HG02840 (cell line): Measurements from ENCODE around the gene CNGA2.
"Not testable (repeated sequence)": the region's sequence is repeated elsewhere in the genome, so short reads cannot be mapped to it uniquely, and the experiment has no call there.

Source experiments
- ATAC-seq: cut with Tn5 transposase; IDR thresholded peaks from one replicate; pipeline ENCODE4 v1.9.1; 2021; ENCODE audit warnings: mild to moderate bottlenecking, moderate library complexity, moderate number of reproducible peaks; ENCODE audit not compliant: unreplicated experiment, low FRiP score

Gene CNGA2

DNA sequence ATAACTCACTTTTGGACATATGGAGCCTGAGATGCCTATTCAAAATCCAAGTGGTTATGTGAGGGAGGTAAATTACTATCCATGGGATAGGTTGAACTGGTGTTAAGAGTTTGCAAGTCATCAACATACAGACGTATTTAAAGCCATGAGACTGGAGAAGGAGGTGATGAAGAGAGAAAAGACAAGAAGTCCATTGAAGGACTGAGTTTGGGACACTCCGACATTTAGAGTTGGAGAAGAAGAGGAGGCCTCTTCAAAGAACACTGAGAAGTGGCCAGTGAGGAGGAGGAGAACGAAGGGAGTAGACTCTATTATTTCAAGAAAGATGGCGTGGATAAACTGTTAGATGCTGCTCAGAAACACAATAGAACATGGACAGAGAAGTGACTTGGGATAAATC, at the start of gene CNGA2:
Gene CNGA2, plus strand, starts transcription at position 301 of the 400 bp plus-strand sequence. CDS start 3,738 bp downstream, outside the sequence.
- no peak for ATAC-seq

DNA sequence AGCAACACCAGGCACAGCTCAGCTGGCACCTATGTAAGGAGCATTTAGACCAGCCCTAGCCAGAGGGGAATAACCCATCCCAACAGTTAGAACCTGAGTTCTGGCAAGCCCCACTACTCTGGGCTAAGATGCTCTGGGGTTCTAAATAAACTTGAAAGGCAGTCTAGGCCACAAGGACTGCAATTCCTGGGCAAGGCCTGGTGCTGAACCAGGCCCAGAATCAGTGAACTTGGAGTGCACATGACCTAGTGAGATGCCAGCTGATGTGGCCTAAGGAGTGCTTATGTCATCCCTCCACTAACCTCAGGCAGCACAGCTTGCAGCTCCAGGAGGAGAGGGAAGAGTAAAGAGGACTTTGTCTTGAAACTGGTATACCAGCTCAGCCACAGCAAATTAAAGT, 46.9 kb upstream of the CNGA2 start:
- no peak for ATAC-seq

DNA sequence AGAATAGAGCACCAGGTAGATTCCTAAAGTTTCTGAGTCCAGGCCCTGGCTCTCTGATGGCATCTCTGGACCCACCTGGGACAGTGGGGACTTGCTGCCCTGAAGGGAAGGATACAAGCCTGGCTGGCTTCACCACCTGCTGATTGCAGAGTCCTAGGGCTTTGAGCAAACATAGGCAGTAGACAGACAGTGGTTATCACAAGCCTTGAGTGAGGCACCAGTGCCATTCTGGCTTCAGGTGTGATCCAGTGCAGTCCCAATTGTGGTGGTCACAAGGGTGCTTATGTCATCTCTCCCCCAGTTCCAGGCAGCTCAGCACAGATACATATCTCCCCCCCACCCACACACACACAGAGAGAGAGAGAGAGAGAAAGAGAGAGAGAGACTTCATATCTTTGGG, 45.9 kb upstream of the CNGA2 start:
- no peak for ATAC-seq

DNA sequence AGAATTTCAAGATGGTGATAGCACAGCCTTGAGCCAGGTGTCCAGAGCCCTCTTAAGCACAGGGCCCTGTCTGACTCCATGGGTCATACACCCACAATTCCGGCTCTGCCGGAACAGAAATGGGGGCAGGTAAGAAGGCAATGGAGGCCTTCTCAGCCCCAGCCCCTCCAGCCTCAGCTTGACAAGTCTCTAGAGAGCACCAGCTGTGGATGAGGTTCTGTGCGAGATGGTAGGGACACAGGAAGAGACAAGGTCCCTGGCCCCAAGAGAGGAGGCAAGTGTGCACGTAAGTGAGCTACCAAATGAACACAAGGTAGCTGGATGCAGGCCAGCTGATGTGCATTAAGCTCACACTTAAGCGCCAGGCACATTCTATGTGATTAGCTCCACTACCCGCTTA, 41.7 kb upstream of the CNGA2 start:
- ATAC-seq: no peak

DNA sequence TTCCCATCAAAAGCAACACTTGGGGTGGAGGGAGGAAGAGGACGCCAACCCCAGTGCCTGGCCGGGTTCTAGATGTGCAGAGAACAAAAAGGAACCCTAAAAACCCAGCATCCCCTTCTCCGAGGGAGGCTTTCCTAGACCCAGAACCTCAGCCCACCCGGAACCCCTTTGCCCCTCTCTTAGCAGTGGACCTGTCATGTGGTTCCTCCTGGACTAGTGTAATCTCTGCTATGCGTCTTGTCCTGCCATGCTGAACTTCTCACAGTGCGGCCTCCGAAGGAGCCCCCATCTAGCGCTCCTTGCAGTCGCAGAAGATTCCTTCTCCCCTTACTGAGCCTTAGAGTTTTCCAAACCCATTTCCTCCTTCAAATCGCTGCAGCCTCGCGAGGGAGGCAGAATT, 40.4 kb upstream of the CNGA2 start:
- no peak for ATAC-seq

DNA sequence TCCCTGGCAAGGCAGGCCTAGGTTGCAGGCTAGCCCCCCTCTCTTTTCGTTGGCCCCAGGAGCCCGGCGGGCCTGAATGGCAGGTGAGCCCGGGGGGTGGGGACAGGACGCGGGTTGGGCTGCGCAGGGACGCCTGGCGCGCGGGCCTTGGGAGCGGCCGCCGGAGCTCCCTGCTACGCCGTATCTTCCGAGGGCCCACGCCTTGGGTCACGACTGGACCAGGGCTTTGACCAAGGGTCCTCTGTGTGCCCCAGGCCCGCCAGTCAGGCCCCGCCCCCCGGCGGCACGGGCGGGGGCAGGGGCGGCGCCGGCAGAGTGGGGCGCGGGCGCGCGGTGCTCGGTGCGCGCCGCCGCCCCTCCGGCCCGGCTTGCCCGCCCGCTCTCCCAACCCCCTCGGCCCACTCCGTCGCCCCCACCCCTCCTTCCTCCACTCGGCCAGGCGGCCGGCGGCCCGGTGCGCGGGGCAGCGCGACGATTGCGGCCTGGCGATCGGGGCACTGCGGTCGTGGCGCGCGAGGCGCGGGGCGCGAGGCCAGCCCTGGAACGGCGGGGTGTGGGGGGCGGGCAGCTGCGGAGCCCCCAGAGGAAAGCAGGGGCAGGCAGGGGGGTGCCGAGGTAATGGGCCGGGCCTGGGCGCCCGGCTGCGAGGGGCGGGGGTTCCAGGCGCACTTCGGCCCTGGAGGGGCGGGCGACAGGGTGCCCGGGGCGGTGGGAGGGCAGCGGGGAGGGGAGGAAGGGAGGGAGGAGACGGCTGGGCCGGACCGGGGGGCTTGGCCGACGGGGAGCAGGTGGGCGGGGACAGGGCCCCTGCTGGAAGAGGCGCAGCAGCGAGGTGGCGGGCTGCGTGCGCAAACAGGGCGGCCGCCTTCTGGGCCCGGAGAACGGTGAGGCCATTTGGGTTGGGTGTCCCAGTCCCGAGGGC, 39.6 kb upstream of the CNGA2 start, which contains the start of gene PRRG3:
Gene PRRG3, plus strand, starts transcription at position 798 of the 922 bp plus-strand sequence. CDS start 3,357 bp downstream, outside the sequence.
- no peak for ATAC-seq

DNA sequence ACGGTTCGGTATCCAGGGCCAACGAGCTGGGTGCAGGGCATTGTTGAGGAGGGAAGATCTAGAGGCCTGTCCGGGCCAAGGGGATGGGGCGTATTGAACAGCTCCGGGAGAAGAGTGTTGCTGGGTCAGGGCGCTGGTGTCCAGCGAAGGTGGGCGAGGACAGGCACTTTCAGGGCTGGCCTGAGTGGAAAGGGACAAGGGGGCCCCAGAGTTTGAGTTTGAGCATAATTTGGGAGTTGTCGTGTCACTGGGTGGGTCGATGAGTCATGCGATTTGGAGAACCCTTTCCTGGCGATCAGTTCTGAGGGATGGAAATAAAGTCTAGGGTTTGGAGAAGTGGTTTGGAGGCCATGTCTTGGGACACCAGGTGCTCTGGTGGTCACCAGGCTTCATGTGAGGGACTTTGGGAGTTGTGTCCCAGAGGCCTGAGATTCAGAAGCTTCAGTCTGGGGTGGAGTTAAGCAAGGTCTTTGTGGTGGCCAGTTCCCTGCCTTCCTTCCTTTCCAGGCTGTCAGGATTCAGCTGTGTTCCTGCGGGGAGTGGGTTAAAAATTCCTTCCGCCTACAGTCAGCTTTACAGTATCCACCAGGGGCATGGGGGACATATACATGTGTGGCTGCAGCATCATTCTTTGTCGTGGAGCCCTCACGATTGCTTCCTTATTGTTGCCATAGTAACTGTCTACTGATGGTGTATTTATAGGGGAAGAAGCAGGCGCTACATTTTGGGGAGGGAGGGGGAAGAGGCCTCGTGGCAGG, 38.8 kb upstream of the CNGA2 start:
- no peak for ATAC-seq

DNA sequence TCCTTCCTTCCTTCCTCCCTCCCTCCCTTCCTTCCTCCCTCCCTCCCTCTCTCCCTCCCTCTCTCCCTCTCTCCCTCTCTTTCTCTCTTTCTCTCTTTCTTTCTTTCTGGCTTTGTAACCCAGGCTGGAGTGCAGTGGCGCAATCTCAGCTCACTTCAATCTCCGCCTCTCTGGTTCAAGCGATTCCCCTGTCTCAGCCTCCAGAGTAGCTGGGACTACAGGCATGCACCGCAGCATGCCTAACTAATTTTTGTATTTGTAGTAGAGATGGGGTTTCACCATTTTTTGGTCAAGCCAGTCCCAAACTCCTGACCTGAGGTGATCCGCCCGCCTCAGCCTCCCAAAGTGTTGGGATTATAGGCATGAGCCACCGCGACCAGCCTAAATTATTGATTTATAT, 37.5 kb upstream of the CNGA2 start:
- not testable (repeated sequence) for ATAC-seq

DNA sequence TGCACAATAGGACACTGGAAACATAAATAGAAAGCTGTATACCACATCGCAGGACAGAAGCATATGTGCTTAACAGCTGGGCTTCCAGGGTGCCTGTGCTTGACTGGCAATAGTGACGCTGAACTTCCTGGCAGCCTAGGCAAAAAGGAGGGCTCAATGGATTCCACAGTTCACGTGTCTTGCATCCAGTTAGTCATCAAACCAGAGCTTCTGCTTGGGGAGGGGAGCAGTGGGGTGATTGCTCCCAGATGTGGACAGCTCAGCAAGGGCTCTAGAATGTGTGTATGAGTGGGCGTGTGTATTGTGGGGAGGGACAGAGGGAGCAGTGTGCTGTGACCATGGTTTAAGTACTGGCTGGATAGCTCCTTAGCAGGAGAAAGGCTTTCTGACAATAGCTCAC, 37.0 kb upstream of the CNGA2 start:
- no peak for ATAC-seq

DNA sequence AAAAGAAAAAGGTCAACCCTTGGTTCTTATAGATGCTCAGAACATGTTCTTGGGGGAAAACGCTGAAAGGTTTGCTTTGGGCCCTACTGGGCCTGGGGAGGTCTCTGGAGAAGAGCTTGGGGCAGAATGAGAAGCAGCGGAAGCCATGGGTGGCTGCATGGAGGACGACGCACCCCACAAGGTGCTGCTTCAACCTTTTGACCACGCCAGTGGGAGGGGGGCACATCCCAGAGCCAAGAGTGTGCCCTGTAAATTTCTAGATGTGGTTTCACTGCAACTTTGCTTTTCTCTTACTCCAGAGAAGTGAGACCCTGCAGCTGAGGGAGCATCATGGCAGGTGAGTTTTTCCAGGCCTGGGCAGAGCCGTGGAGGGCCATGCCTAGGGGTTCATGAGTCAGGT, 36.1 kb upstream of the CNGA2 start:
- no peak for ATAC-seq

DNA sequence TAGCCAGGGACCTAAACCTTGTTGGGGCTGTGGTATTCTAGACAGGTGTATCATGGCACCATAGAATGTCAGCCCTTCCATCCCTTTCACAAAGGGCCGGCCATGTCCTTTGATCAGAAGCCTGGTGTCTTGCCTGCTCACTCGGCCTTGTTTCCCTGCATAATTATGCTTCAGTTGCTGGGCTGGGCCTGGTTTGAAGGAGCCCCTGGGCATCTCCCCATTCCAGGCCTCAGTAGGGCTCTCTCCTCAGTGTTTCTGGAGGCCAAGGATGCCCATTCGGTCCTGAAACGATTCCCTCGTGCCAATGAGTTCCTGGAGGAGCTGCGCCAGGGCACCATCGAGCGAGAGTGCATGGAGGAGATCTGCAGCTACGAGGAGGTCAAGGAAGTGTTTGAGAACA, 34.8 kb upstream of the CNGA2 start:
- ATAC-seq: no peak

DNA sequence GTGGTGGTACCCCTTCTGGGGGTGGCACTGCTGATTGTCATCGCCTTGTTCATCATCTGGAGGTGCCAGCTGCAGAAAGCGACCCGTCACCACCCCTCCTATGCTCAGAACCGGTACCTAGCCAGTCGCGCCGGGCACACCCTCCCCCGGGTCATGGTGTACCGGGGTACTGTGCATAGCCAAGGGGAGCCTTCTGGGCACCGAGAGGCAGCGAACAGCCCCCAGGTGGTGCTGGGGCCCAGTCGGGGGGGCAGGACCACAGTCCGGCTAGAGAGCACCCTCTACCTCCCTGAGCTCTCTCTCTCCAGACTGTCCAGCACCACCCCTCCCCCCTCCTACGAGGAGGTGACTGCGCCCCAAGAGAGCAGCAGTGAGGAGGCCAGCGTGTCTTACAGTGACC, 34.0 kb upstream of the CNGA2 start:
- no peak for ATAC-seq

DNA sequence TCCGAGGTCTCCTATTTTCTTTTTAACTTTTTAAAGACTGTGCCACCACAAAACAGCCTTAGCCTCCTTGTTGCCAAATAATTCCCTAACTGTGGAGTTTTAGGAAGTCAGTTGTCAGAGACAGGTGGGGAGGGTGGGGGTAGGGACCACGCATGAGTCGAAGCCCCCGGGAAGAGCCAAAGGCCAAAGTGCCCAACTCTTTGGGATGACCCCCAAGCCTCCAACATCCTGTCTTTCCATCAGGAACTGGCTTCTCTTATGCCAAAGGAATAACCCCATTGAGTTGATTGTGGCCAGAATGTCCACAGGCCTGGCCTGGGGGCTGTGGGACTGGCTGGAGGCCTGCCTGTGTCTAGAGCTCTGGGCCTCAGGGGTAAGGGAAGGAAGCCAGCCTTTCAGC, 33.5 kb upstream of the CNGA2 start:
- ATAC-seq: no peak

DNA sequence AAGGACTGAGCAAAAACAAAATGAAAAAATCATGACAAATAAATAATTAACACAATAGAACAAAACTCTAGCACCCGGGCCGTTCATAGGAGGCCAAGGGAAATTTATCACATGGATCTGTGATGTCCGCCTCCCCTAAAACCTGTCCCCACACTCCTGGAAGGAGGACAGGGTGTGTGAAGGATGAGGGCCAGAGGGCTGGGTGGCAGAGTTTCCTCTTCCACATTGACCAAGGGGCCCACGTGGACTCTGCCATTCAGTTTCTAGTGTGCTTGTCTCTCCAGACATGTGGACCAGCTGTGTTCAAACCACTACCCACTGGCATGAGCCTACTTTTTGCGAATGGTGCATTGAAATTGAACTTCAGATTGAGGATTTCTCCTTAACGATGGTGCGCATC, 33.0 kb upstream of the CNGA2 start:
- ATAC-seq: no peak

DNA sequence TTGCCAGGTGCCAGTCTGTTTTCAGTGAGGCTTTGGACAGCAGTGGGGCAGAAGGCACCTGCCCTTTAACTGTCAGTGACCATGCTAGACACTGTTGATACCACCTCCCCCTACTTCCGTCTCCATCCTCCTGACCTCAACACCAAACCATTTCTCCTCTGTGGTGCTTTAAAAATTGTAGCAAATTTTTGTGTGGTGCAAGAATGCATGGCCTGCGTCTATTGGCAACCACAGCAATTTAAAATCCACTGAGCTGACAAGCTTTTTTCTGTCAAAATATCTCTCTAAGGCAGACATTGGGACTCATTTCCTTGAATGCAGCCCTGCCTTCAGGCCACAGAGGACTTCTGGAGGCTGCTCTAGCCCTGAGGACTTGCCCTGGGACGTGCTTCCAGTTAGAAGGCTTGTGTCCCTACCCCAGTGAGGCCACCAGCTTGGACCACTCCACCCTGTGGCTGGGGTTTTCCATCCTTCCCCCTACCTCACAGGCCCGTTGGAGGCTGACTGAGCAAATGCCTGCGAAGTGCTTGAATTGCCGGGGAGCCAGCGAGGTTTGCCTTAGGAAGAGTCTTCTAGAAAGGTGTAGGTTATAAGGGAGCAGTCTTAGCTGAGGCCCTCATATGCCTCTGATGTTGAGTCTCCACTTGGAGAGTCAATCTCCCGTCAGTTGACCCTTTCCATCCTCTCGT, 32.4 kb upstream of the CNGA2 start:
- no peak for ATAC-seq

DNA sequence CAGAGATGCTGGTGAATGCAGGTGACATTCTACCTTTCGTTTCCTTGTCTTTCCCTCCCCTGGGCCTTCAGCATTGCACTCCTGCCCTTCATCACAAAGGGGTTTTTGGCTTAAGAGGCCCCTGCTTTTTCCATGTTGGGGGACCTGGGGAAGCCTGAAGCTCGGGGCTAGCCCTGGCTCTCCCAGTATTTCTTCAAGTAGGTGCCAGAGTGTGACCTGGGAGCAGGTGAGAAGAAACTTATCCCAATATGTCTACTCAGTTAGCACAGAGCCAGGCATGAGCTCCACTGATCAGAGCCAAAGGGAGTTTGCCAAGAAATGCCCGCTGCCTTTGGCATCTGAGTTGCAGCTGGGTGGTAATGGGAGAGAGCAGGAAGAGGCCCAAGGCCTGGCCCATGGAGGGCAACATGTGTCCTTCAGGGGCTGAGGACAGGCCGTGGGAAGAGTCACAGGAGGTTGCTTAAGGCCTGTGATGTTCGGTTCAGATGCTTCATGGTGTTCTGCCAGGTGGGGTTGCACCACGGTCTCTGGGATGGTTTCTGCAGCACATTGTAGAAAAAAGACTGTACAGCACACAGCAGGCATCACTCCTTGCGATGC, 31.7 kb upstream of the CNGA2 start:
- no peak for ATAC-seq

DNA sequence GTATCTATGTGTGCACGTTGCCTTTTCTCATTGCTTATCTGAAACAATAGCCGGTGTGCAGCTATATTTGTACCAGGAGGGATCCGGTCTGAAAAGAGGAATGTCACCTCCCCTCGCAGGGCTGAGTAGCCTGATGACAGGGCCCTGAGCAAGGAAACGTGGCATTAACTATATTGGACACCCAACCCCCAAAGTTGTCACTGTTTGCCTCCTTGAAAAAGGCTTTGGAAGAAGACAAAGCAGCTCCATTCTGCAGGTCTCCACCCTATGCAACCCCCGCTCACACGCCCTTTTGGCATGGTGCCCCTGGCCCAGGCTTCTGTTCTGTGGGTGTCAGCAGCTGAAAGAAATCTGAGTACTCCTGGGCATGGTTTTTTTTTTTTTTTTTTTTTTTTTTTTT, 31.1 kb upstream of the CNGA2 start:
- no peak for ATAC-seq

DNA sequence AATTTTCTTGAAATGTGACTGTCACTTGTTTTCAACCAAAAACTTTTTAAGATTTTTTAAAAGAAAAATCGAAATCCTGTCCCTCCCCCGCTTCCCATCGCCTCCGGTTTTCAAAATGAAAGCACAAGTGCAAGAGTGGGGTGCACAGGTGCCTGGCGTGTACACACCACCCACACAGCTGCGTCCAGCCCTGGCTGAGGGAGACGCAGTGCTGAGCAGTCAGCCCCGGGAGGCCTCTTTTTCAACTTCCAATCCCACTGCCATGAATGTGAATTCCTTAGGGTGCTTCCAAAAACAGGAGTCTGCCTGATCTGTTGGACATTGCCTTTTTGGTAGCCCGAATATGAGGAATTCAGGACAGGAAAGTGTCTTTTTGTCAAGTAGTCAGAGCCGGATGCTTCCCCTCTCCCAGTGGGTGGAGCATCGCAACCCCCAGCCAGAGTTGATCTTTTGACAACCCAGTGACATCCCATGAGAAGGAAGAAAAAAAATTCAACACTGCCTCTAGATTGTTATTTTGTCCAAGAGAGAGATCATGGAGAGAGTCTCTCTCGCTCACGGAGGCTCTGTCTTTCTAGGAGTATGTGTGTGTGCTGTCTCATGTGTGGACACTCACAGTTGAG, 30.4 kb upstream of the CNGA2 start:
- ATAC-seq: no peak

DNA sequence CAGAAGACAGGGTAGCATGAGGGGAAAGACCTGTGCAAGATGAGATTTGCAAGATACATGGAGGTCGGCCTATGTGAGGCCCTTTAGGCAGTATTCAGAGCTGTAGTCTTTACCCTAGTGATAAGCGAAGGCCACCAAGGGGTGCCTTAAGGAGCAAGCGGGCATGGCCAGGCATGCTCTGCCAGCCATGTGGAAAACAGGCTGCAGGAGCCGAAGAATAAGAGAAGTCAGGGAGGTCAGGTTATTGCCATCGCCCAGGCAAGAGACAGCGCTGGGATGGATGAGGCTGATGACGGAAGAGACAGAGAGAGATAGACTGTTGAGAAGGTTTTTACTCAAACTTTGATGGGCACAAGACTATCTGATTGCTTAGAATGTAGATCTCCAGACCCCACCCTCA, 25.7 kb upstream of the CNGA2 start:
- ATAC-seq: no peak

DNA sequence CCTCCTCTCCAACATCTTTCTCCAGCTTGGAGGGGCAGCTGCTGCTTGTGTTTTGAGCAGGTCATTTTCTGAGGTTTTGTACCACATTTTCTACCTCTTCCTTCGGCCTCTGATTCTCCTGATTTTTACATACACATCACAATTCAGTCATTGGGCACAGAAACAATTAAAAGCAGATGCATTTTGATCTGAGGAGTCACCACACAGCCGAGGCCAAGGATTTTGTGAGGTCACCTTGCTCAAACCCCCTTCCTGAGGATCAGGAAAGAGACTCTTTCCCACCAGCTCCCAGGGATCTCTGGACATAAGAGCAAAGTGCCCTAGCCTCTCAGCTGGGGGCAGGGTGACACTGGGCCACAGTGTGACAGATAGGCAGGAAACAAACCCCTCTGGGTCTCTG, 24.1 kb upstream of the CNGA2 start:
- no peak for ATAC-seq
